Measurements from ENCODE around the gene CRMP1. TPM values are rescaled to one million over a fixed set of nuclear protein-coding genes. Genes with fewer than 3 reads are reported as not detected.

CRMP1 gene
- total and polyA plus RNA-seq, 9 of the 15 experiments (the other 6 are each of a cell fraction or from before 2014, with no cell fraction given) = 0.03 to 0.04 TPM; not detected in 7

DNA sequence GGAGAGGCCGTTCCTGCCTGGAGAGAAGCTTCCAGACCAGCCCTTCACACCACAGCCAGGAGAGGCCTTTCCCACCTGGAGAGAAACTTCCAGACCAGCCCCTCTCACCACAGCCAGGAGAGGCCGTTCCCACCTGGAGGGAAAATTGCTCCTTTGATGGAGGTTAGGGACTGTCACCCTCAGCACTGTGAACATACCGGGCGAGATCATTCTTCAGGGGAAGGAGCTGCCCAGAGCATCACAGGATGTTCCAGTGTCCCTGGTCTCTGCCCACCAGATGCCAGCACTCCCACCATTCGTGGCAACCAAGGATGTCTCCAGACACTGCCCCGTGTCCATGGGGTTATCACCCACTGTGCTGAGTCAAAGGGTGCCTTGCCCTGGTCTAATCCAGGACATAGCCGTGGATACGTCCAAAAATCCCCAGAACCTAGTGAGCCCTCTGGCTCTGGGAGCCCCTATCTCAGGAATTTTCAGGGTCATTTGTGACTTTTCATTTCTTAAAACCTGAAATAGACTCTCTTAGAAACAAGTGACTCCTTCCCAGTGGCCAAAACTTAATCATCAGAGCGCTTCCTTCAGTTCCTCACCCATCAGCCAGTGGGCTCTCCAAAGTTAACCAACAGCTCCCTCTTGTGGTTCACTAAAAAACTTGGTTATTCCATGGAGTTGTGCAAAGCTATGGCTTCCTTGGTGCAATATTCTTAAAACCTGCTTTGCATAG is 80.2 kb downstream of the CRMP1 start:
- WGBS (ENCODE audit: insufficient coverage, low coverage, missing lambda C conversion rate) = 24% methylated on average over 9 of the region's 9 CpGs
- TF ChIP-seq, protein P1, sequence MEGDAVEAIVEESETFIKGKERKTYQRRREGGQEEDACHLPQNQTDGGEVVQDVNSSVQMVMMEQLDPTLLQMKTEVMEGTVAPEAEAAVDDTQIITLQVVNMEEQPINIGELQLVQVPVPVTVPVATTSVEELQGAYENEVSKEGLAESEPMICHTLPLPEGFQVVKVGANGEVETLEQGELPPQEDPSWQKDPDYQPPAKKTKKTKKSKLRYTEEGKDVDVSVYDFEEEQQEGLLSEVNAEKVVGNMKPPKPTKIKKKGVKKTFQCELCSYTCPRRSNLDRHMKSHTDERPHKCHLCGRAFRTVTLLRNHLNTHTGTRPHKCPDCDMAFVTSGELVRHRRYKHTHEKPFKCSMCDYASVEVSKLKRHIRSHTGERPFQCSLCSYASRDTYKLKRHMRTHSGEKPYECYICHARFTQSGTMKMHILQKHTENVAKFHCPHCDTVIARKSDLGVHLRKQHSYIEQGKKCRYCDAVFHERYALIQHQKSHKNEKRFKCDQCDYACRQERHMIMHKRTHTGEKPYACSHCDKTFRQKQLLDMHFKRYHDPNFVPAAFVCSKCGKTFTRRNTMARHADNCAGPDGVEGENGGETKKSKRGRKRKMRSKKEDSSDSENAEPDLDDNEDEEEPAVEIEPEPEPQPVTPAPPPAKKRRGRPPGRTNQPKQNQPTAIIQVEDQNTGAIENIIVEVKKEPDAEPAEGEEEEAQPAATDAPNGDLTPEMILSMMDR (IDR thresholded peaks at IDR 0.05 in 2 of 3, conservative IDR thresholded peaks at IDR 0.05 in 1 of 3; ENCODE audit: insufficient read depth in 2 of 3, low read depth in 1 of 3, low read length in 3 of 3) = peak; percentile 66 to 89 (median 84)
- TF ChIP-seq, protein P2, sequence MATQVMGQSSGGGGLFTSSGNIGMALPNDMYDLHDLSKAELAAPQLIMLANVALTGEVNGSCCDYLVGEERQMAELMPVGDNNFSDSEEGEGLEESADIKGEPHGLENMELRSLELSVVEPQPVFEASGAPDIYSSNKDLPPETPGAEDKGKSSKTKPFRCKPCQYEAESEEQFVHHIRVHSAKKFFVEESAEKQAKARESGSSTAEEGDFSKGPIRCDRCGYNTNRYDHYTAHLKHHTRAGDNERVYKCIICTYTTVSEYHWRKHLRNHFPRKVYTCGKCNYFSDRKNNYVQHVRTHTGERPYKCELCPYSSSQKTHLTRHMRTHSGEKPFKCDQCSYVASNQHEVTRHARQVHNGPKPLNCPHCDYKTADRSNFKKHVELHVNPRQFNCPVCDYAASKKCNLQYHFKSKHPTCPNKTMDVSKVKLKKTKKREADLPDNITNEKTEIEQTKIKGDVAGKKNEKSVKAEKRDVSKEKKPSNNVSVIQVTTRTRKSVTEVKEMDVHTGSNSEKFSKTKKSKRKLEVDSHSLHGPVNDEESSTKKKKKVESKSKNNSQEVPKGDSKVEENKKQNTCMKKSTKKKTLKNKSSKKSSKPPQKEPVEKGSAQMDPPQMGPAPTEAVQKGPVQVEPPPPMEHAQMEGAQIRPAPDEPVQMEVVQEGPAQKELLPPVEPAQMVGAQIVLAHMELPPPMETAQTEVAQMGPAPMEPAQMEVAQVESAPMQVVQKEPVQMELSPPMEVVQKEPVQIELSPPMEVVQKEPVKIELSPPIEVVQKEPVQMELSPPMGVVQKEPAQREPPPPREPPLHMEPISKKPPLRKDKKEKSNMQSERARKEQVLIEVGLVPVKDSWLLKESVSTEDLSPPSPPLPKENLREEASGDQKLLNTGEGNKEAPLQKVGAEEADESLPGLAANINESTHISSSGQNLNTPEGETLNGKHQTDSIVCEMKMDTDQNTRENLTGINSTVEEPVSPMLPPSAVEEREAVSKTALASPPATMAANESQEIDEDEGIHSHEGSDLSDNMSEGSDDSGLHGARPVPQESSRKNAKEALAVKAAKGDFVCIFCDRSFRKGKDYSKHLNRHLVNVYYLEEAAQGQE (IDR thresholded peaks at IDR 0.05; ENCODE audit: borderline replicate concordance) = peak; percentile 49; the same call in 1 of the 2 replicates
- TF ChIP-seq, protein P2 (CRISPR knock-in tag; IDR thresholded peaks at IDR 0.05; ENCODE audit: low read depth) = no peak
- TF ChIP-seq SPI1 (IDR thresholded peaks at IDR 0.05; ENCODE audit: borderline replicate concordance, low read depth, low read length) (peak; percentile 49; the same call in 1 of the 2 replicates), ZBTB8A (IDR thresholded peaks at IDR 0.05; ENCODE audit: partially characterized antibody) (no peak), MEF2D (tag; conservative IDR thresholded peaks at IDR 0.05; ENCODE audit: low read depth) (no peak), CEBPB (tag; IDR thresholded peaks at IDR 0.05) (peak; percentile 42; the same call in 1 of the 2 replicates)
- TF ChIP-seq, protein P3, sequence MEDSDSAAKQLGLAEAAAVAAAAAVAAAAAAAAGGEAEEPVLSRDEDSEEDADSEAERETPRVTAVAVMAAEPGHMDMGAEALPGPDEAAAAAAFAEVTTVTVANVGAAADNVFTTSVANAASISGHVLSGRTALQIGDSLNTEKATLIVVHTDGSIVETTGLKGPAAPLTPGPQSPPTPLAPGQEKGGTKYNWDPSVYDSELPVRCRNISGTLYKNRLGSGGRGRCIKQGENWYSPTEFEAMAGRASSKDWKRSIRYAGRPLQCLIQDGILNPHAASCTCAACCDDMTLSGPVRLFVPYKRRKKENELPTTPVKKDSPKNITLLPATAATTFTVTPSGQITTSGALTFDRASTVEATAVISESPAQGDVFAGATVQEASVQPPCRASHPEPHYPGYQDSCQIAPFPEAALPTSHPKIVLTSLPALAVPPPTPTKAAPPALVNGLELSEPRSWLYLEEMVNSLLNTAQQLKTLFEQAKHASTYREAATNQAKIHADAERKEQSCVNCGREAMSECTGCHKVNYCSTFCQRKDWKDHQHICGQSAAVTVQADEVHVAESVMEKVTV (CRISPR knock-in tag; IDR thresholded peaks at IDR 0.05) = peak; percentile 37; the same call in 1 of the 2 replicates

More for the DNA sequence above, 80.2 kb downstream of the CRMP1 start:
- Histone ChIP-seq H2AFZ (ENCODE audit: low read depth, low read length) (no peak overlapping the region), H3K79me2 (ENCODE audit: control insufficient read depth, insufficient read depth, low read length) (no peaks in the 10 kb centered on the region), H4K20me1 (replicated peaks; ENCODE audit: control insufficient read depth, insufficient read depth, low read length) (no peaks in the 10 kb centered on the region), H3K4me1 (replicated peaks in 1 of 2; ENCODE audit: control insufficient read depth in 2 of 2, insufficient read depth in 2 of 2, low read length in 2 of 2) (no peaks in the 10 kb centered on the region; a peak in 1 of 5 replicates), H3K9me3 (replicated peaks; ENCODE audit: control insufficient read depth, insufficient read depth, low read depth, low read length) (no peaks in the 10 kb centered on the region), H3K36me3 (ENCODE audit: control insufficient read depth, insufficient read depth, low read length) (no peaks in the 10 kb centered on the region), H3K4me3 (no peak overlapping the region), H3K27ac (ENCODE audit: extremely low read depth, low read depth, low read length) (no peak overlapping the region), H3K9me1 (ENCODE audit: control insufficient read depth, insufficient read depth, low read length) (no peaks in the 10 kb centered on the region), H3K27me3 (ENCODE audit: control insufficient read depth in 2 of 2, insufficient read depth in 2 of 2, low read length in 2 of 2) (no peaks in the 10 kb centered on the region; a peak in 1 of 5 replicates), H3K4me2 (ENCODE audit: insufficient read depth, low read length) (no peak overlapping the region), H3K9ac (ENCODE audit: insufficient read depth in 1 of 2, low read depth in 2 of 2, low read length in 2 of 2) (no peak overlapping the region)
- ChIA-PET POLR2A (interaction anchor here (0.7 kb wide), 1 partner anchor 390 kb away, joined by 3 read pairs; no protein-coding TSS in a partner anchor), CTCF (ENCODE audit: low intra/inter-chr PET ratio) (interaction anchor here (0.6 to 1.6 kb wide), 2 partner anchors 412 to 1120 kb away, joined by 3 read pairs; no protein-coding TSS in a partner anchor)
- no TSS peak for BruUV-seq (replicated peaks)
- DNase-seq (ENCODE audit: extremely low read depth in 1 of 4, low spot score in 3 of 4) = peak; percentile 71 to 78 (median 76)
- intact Hi-C loops (cut with micrococcal nuclease) = loop anchor here (5.0 kb wide), 2 partner anchors 420 to 815 kb away; no protein-coding TSS in a partner anchor
- in situ Hi-C loops (cut with MboI) = loop anchor here (25.0 kb wide), 1 partner anchor 1325 kb away; no protein-coding TSS in a partner anchor
- peak; percentile 98 for ATAC-seq
- FAIRE-seq = peak; percentile 97
